LNCAP (cell line): ENCODE measurements around the gene ADAM30.

Experiments
- CTCF ChIP-seq: fragments of 450-650 bp; IDR thresholded peaks from 2 replicates; pipeline ENCODE4 v1.5.1; 2017; ENCODE audit warnings: mild to moderate bottlenecking

Gene ADAM30

GRCh38 chr1:119908661-119909060, 12.3 kb upstream of the ADAM30 start:
- no peak for TF ChIP-seq CTCF

GRCh38 chr1:119906927-119907652, 10.8 kb upstream of the ADAM30 start:
- TF ChIP-seq CTCF: no peak

- TF ChIP-seq CTCF: no peak
Measured at GRCh38 chr1:119903443-119903835, 7.1 kb upstream of the ADAM30 start.

GRCh38 chr1:119902775-119903442, 6.6 kb upstream of the ADAM30 start:
- TF ChIP-seq CTCF: no peak

GRCh38 chr1:119898981-119899720, 2.8 kb upstream of the ADAM30 start:
- no peak for TF ChIP-seq CTCF

- TF ChIP-seq CTCF: no peak
Measured at GRCh38 chr1:119898530-119898929, 2.2 kb upstream of the ADAM30 start.

- no peak for TF ChIP-seq CTCF
Measured at GRCh38 chr1:119895102-119895501, 1.2 kb downstream of the ADAM30 start.
